Sigmoid colon (tissue), 4 donors: ENCODE data around the gene CDK14.

Source experiments
- CTCF ChIP-seq, 4 experiments: fragments of 450-650 bp in 3 of 4; fragments of 200-600 bp in 1 of 4; IDR thresholded peaks; one replicate each; pipeline ENCODE4 v1.5.1; 2016 to 2019; ENCODE audit warnings: antibody characterized with exemption in 4 of 4, mild to moderate bottlenecking in 3 of 4, moderate library complexity in 2 of 4
- EP300 ChIP-seq, 4 donors: sonication (generic); formaldehyde crosslinking; IDR thresholded peaks; one replicate each; pipeline ENCODE4 v1.6.1; 2017; ENCODE audit warnings: antibody characterized with exemption in 4 of 4
- POLR2A ChIP-seq, 2 donors: fragments of 450-650 bp; IDR thresholded peaks; one replicate each; pipeline ENCODE4 v1.6.1; 2016; ENCODE audit warnings: antibody characterized with exemption in 2 of 2, mild to moderate bottlenecking in 2 of 2, moderate library complexity in 2 of 2
- POLR2AphosphoS5 ChIP-seq, 4 donors: sonication (generic); formaldehyde crosslinking; IDR thresholded peaks; one replicate each; pipeline ENCODE4 v1.6.1; 2017; ENCODE audit warnings: antibody characterized with exemption in 4 of 4

GRCh38 chr7:90626013-90626412, 29.9 kb downstream of the CDK14 start:
- TF ChIP-seq POLR2AphosphoS5 (IDR thresholded peaks at IDR 0.05) = no peak
- TF ChIP-seq CTCF (IDR thresholded peaks at IDR 0.05) = no peak
- TF ChIP-seq EP300 (IDR thresholded peaks at IDR 0.05) = no peak
- TF ChIP-seq POLR2A (IDR thresholded peaks at IDR 0.05) = no peak
